Germinal center (tissue), 1 donor: Measurements from ENCODE around the gene DLST.

Source experiments
- DNase-seq: peaks from one replicate; pipeline ENCODE4 v3.0.0; 2012; ENCODE audit warnings: mixed read lengths, low spot score

DLST gene

DNA sequence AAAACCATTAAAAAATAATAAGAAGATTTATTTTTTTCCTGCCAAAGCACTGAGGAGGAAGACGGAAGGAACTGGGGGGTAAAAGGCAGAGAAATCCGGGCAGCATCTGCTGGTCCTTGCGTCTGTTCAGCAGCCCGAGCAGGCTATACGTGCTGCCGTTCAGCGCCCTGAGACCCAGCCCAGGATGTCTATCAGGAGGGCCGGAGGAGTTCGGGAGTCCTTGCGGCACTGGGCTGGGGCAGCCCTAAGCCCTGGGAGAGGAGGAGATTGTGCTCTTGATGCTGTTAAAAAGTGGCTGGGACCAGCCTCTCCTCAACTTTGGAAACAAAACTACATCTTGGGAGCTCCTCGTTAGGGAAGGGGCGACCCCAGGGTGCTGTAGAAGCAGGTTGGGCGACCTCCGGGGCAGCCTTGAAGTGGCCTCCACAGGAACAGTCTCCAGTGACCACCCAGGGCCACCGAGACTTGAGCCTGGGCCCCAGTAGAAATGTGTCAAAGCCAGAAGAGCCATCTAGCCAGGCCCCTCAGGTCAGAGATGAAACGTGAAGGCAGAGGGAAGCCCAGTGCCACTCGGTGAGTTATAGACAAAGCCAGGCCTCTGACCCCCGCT is 59.3 kb downstream of the DLST start:
- no peak for DNase-seq

DNA sequence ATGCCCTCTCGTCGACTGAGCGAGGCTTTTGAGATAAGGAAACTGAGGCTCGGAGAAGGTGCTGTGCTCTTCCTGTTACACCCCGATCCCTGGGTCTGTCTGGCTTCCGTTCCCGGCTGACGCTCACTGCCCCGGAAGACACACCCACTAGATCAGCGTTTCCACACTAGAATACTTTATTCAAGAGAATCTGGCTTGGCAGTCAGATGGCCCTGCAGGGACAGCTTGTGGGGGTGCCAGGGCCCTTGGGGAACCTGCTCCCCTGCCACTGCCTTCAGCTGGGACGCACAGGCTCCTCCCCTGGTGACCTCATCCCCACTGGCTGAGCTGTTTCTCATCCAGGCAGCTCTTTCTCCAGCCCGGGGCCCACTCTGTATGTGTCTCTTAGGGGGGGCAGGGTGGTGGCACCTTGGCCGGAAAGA is 60.0 kb downstream of the DLST start:
- DNase-seq: peak; percentile 76

GRCh38 chr14:74942181-74942580 is 60.5 kb downstream of the DLST start:
- DNase-seq: peak; percentile 72

DNA sequence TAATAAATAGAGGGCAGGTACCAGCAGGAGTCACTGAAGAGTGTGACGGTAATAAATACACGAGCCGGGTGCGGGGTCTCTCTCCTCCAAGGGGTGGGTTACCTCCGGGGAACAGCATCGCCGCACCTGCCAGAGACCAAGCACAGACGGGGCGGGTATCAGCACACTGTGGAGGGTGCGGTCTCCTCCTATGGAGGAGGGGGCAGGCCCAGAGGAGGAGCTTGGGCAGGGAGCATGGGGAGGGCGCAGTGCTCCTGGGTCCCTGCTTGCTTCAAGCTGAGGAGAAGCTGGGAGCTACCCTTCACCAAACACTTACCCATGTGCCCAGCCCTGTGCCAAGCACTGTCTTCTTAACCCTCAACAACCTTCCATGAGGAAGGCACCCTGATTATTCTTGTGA is 60.9 kb downstream of the DLST start:
- DNase-seq: peak; percentile 28

DNA sequence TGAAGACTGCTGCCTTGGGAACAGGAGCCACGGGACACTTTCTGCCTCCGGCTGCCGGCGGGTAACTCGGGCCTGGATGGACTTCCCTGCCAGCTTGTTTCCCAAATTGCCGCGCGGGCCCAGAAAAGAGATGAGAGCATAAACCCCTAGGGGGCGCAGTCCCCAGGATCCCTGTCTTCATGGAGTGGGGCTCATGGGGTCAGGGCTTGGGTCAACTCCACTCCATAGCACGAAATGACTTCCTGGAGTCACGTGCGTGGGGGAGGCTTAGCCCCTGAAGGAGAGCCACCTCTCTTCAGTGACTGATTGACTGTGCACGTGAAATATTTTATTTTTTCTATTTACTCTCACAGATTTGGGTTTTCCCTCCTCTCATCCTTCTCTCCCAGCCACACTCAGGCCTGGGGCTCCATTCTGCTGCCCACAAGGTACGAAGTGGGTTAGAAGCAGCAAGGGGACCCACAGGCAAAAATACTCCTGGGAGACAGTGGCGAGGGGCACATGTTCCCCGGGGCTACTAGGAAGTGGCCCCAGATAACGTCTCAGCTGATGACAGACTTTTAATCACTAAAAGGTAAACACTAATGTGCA is 63.6 kb downstream of the DLST start:
- DNase-seq: no peak

DNA sequence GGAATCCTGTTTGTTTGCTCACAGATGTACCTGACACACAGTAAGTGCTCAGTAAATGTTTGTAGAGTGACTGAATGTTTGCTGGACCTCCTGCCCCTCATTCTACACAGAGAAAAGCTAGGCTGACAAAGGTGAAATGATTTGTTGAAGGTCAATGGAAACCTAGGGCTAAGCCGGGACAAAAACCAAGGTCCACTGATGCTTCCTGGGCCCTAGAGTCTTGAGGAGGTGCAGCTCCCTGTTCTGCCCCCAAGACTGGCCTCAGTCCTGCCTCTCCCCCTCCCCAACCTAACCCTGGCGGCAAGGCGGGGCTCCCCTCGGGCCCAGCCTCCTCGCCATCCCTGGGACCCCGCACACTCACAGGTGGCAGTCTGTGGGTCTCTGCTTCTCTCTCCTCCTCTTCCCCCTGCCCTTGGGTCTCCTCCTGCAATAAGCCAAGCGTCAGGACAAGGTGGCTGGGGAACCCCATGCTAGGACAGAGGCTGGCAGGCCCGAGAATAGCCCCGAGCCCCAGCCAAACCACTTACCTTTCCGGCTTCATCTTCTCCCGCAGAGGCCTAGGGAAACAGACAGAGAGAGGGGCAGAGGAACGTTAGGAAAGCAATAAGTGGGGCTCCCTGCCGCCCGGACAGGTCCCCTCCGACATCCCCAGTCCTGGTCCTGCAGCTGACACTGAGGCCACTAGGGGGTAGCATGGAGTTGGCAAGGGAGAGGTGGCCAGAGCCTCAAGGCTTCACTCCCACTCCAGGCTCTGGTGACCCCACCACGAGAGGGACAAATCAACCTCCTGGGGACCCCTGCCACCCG is 64.3 kb downstream of the DLST start:
- peak; percentile 89 for DNase-seq

DNA sequence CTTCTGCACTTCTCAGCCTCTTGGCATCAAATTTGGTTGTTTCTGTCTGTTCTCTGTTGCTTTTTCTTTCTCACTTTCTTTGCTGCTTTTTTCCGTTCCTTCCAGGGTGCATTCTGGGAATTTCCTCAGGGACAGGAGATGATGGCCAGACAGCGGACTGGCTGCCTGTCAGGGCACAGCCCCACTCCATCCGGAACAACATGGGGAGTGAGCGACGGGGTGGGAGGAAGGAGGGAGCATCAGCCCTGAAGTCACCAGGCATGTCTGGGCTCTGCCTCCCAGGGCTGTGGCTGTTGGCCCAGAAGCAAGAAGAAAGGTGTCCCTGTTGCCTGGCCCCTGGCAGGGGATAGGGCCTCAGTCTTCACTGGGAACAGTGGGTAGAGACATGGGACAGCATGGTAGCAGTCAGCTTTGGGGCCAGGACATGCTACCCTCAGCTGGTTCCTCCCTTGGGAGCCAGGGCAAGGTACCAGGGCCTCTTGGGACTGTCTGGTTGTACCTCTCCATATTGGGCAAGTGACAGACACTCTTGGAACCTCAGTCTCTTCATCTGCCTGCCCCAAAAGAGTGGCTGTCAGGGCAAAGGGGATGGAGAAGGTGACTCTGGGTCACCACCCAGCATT is 65.1 kb downstream of the DLST start:
- no peak for DNase-seq

DNA sequence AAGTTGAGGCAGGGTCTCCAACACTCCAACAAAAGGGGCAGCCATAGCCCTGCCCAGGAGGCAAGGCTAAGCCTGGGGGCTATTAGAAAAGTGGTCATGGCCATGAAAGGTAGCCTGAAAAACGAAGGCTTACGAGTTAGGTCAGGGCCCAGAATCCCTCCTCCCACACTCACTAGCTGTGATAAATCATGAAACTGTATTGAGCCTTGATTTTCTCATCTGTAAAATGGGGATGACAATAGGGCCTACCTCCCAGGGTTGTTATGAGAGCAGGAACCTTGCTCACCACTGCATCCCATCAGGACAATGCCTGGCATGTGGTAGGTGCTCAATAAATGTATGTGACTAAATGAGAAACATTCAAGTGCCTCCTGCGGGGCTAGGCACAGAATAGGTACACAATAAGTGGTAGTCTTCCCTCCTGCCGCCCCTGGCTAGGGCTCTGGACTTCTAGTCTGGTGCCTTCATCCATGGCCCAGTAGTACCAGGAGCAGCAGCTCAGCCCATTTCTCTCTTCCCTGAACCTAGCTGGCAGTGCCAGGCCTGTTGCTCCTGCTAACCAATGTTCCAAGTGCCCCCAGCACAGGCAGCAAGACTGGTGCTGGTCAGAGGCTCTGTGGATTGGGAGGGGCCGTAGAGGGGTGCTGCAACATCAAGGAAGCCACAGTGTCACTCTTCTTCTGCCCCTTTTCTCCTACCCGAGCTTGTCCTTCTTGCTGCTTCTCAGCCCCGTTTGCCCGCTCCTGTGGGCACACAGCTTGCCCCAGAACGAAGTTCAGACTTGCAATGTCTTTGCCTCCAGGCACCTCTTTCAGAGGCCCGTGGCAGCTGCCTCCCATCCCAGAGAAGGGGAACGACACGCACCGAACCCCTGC is 65.9 kb downstream of the DLST start:
- no peak for DNase-seq

GRCh38 chr14:74948228-74949175 is 66.8 kb downstream of the DLST start:
- no peak for DNase-seq

DNA sequence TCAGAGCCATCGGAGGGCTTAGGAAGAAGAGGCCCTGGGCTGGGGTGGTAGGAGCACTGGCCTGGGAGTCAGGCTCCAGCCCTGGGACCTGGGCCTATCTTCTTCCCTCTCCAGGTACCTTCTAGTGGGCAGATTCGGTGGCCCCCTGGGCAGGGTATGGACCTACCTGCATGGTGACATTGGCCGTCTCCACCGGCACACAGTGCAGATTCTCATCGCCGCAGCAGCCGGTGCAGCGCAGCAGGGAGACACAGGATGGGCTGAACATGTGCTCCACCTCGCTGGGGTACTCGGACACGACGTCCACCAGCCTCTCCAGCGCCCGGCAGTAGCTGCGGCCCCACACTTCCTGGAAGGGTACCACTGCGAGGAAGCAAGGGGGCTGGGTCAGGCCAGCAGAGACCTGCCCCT is 67.5 kb downstream of the DLST start:
- no peak for DNase-seq

DNA sequence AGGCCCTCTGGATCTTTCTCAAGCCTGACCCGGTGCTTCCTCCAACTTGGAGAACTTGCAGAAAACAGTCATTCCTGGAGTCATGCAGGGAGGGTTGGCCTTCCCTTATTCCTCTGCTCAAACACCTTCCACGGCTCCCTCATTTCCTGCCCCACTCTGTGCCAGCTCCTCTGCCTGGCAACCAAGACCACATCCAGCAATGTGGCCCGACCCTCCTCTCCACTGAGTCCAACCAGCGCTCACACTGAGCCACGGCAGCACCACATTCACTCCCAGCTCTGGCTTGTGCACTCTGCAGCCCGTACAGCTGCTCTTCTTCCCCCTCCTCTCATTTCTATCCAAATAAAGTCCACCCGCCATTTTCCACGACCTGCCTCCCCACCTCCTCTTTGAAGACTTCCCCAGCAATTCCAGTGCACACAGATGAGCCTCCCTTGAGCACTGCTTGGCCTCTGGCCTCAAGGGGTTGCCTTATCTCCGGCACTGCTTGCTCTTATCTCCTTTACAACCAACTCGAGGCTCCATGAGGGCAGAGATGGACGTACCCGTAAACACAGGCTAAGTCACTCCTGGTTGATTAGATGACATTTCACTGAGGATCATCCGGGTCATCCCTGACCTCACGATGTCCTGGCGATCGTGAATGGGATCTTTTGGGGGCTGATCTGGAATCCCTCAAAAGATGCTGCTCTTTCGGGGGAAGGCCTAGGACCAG is 68.3 kb downstream of the DLST start:
- no peak for DNase-seq

DNA sequence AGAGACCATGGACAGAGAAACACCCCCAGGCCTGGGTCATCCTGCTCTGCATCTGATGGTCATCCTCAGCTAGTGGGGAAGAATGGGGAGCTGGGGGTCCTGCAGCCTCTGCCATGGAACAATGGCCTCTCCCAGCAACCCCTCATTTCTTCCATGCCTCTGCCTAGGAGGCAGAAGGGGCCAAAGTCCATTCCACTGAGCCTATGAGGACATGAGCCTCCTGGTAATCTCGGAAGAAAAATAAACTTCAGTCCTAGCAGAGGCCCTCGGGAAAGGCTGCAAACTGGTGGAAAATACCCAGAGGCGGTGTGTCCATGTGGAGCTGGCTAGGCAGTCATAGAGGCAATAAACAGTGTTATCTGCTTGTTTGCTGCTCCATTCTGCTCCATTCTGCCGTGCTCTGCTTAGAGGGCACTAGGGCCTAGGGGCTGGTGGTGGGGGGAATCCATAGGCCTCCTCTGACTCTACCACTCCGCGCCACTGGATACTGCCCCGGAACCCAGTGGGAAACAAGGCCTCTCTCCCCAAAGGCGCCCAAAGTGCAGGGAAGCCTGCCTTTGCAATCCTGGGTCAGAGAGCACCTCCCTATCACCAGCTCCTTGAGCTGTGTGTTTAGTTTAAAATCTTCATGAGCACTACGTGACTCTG is 69.2 kb downstream of the DLST start:
- DNase-seq: no peak

- DNase-seq: no peak
Observed at GRCh38 chr14:74951443-74952179, 69.9 kb downstream of the DLST start.

DNA sequence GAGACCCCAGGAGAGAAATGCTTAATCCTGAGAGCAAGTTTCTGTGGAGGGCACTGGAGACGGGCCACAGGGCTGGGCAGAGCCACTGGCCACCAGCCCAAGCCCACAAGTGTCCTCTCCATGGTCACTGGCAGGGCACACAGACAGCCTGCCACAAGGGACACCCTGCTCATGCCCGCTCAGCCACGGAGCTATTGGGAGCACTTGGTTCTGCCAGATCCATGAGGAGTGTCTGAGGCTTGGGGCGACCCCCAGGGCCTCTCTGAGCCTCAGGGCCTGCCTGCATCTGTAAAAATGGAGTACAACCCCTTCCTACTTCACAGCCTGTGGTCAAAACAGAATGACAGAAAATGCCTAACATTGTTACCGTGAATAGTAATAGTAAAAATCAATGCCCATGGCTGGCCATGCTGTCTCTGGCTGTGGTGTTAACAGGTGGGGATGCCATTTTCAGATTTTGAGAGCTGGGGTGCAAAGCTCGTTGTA is 70.5 kb downstream of the DLST start:
- DNase-seq: no peak

- DNase-seq: no peak
Observed at GRCh38 chr14:74952697-74953484, 71.2 kb downstream of the DLST start.
